Mucosa of descending colon (tissue), 3 donors: ENCODE data around the gene GRIA4. TPM values are rescaled to one million over a fixed set of nuclear protein-coding genes. Genes with fewer than 3 reads are reported as not detected.

Experiments used
- ATAC-seq: fragments of 200-7000 bp; cut with Tn5 transposase; one replicate; pipeline ENCODE4 v1.9.1; 2020; ENCODE audit warnings: mild to moderate bottlenecking, moderate library complexity
- DNase-seq, 3 donors: peaks; one replicate each; pipeline ENCODE4 v3.0.0-alpha.2; 2020
- H3K36me3 ChIP-seq: fragments of 200-600 bp; one replicate; pipeline ENCODE4 v1.8.0; 2021; ENCODE audit warnings: low read depth, mild to moderate bottlenecking
- H3K4me1 ChIP-seq: fragments of 200-600 bp; one replicate; pipeline ENCODE4 v1.8.0; 2021; ENCODE audit warnings: low read depth, mild to moderate bottlenecking
- H3K4me3 ChIP-seq: fragments of 200-600 bp; one replicate; pipeline ENCODE4 v1.8.0; 2021; ENCODE audit warnings: mild to moderate bottlenecking
- H3K9me3 ChIP-seq: fragments of 200-600 bp; one replicate; pipeline ENCODE4 v1.8.0; 2021; ENCODE audit warnings: mild to moderate bottlenecking
- CTCF ChIP-seq: fragments of 200-600 bp; IDR thresholded peaks from one replicate; pipeline ENCODE4 v1.8.0; 2022; ENCODE audit warnings: antibody characterized with exemption, mild to moderate bottlenecking
- intact Hi-C, 2 donors: fragments of 100-400 bp; cut with DNase I in 1 of 2; cut with micrococcal nuclease in 1 of 2; formaldehyde crosslinking; loops; one replicate each; pipeline versions ENCODE4 v1.11.0 to v1.11.1; 2022; cut with DNase I, micrococcal nuclease
- total RNA-seq, 3 donors: library from RNA; stranded (reverse); fragmentation: NEBNext Ultra II Directional in 2 of 3; extraction: Animal tissue kit (Norgen Biotek cat#: 25700) in 2 of 3; gene quantifications; one replicate each; pipeline versions ENCODE4 v1.2.1 to v1.2.4, GENCODE V29; 2021 to 2023
- donor health status: DM: no; HTN: no; CAD: no; lungs with moderate emphysema.
- donor health status: DM: no; HTN: no; CAD: no.
- donor health status: DM: no; HTN: yes; CAD: no.

GRIA4 gene
- total RNA-seq, 3 donors from 2014 or later, result 1.6 to 2.3 (median 1.6) TPM

GRCh38 chr11:105923252-105923651 lies 313.4 kb downstream of the GRIA4 start:
- ATAC-seq (no peak), DNase-seq (no peak)
- Histone ChIP-seq H3K4me1 (no peaks in the 10 kb centered on the region), H3K4me3 (no peak overlapping the region), H3K9me3 (no peaks in the 10 kb centered on the region), H3K36me3 (no peaks in the 10 kb centered on the region)
- intact Hi-C loops, result no loop called here
- TF ChIP-seq CTCF, result no peak

DNA sequence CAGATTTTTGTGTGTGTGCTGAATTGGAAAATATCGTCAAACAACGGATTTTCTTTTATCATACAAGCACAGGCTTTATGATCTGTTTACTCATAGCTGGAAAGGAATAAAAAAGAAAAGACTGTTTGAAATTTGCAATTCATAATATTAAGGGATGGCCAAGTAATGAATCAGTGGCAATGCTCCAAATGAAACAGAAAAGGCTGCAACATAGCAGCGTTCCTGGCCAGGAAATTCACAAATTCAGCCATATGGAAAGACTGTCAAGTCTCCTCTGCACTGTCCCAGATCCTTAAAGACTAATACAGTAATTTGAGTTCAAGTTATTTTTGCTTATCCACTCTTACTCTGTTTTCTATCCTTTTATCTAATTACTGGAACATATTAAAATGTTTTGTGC lies 313.9 kb downstream of the GRIA4 start:
- Histone ChIP-seq H3K4me1 (no peaks in the 10 kb centered on the region), H3K4me3 (no peak overlapping the region), H3K9me3 (no peaks in the 10 kb centered on the region), H3K36me3 (no peaks in the 10 kb centered on the region)
- ATAC-seq, result no peak
- intact Hi-C loops, result no loop called here
- no peak for DNase-seq
- no peak for TF ChIP-seq CTCF

DNA sequence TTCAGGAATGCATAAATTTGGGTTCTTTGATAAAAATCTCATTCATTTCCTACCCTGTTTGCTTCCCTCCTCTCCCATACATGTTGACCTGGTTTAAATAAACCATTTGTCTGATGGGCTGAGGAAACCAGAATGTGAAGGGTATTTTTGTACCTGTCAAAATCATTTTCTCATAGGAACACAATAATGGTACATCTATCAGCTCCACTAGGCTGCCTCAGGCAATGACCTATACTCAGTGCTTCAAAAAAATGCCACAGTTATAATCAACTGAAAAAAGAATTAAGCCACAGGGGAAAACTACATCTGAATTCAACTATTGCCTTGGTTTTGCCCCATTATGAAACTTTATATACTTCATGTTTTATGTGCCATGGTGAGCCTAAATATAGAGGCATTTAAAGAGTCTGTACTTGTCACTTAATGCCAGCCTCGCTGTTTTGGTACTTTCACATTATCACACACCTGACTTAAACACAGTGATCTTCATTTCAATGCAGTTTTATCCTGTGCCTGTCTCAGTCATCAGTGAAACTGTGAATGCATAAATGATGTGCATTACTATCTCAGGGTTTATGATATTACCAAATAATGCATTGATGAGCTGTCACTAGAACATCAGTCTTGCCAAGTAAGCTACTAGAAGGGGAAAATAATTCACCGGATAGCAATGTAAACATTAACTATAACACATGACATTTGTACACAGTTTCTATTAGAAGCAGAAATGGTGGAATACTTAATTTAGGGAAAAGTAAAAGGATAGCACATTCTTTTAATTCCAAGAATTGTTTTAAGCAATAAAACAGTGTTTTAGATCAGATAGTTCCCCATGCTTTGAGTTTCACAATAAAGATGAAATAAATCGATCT lies 319.4 kb downstream of the GRIA4 start:
- intact Hi-C loops, result no loop called here
- TF ChIP-seq CTCF, result no peak
- DNase-seq (no peak), ATAC-seq (no peak)
- Histone ChIP-seq H3K4me3 (no peak overlapping the region), H3K36me3 (no peaks in the 10 kb centered on the region), H3K4me1 (no peaks in the 10 kb centered on the region), H3K9me3 (no peaks in the 10 kb centered on the region)

DNA sequence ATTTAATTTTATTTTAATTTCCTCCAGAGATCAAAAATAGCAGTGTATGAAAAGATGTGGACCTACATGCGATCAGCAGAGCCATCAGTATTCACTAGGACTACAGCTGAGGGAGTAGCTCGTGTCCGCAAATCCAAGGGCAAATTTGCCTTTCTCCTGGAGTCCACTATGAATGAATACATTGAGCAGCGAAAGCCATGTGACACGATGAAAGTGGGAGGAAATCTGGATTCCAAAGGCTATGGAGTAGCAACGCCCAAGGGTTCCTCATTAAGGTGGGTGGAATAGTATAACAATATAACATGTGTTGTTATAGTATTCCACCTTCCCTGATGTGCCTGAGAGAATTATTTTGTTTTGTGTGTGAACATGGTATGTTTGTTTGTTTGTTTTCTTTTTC lies 323.8 kb downstream of the GRIA4 start:
- intact Hi-C loops, result no loop called here
- no peak for DNase-seq
- Histone ChIP-seq H3K36me3 (no peaks in the 10 kb centered on the region), H3K9me3 (no peaks in the 10 kb centered on the region), H3K4me1 (no peaks in the 10 kb centered on the region), H3K4me3 (no peak overlapping the region)
- no peak for ATAC-seq
- no peak for TF ChIP-seq CTCF

GRCh38 chr11:105935791-105936190 lies 325.9 kb downstream of the GRIA4 start:
- intact Hi-C loops, result no loop called here
- Histone ChIP-seq H3K4me3 (no peak overlapping the region), H3K36me3 (no peaks in the 10 kb centered on the region), H3K9me3 (no peaks in the 10 kb centered on the region), H3K4me1 (no peaks in the 10 kb centered on the region)
- no peak for DNase-seq
- no peak for ATAC-seq
- no peak for TF ChIP-seq CTCF
